ENCODE data around the gene LRRK1.
A peak's percentile ranks its signal among the peaks of the same experiment; 100 is the strongest.

Gene LRRK1

DNA sequence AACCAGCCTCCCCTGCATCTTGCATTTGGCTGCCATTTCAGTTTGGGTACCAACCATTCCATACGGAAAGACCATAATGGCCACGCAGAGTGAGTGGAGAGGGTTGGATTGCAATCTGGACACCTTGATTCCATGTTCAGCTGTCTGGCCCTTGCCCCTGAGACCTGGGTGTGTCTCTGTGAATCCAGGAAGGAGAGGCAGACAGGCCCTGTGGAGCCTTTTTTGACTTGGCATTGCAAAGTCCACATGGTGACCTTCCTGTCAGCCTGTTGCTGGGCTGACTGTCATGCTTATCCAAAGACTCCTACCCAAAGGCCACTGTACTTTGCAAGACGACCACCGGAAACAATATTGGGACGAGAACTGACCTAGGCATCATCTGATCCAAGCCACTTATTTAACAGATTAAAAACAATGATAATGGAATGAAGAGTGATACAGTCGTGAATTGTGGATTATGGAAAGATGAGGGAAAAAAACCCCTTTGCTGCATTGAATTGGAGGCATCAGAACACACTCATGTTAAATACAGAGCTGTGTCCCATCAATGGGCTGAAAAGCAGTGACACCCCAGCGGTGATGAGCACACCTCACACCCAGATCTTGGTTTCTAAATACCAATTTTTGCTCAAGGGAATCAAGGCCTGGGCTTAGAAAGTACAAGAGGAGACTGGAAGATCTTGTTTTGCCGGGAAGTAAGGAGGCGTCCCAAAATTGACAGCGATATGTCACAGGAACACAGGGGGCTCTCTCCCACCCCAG is 86.0 kb downstream of the LRRK1 start:
- H3K27ac ChIP-seq (ENCODE audit: low read depth, low read length): no peak overlapping the region
- no peak overlapping the region for H3K4me3 ChIP-seq (ENCODE audit: low read depth, low read length)
- no peak overlapping the region for H3K4me2 ChIP-seq (ENCODE audit: low read length)
- no peak overlapping the region for H2AK5ac ChIP-seq (ENCODE audit: low read length)
- no peak overlapping the region for H4K8ac ChIP-seq (ENCODE audit: low read depth, low read length)
- no peak overlapping the region for H3K9ac ChIP-seq (ENCODE audit: low read length)
- H3K23ac ChIP-seq (ENCODE audit: low read length): no peak overlapping the region
- WGBS (ENCODE audit: extremely low coverage, insufficient coverage, insufficient read length): no CpG with 5 or more reads among the region's 10 CpGs
- H2BK5ac ChIP-seq (ENCODE audit: low read depth, low read length, poor library complexity): no peak overlapping the region
- no peak overlapping the region for H2BK12ac ChIP-seq (ENCODE audit: low read length)
- peaks cover 2% of the 10 kb centered on the region for H3K79me2 ChIP-seq (ENCODE audit: control insufficient read depth, insufficient read depth, low read length, poor library complexity)
- H3K27me3 ChIP-seq (ENCODE audit: insufficient read depth, low read length): no peaks in the 10 kb centered on the region
- no peaks in the 10 kb centered on the region for H3K4me1 ChIP-seq (ENCODE audit: control insufficient read depth in 1 of 2, insufficient read depth in 2 of 2, low read length in 2 of 2)
- no peak overlapping the region for H4K91ac ChIP-seq (ENCODE audit: low read depth, low read length)
- no peak overlapping the region for H3K18ac ChIP-seq (ENCODE audit: low read length)
- H4K12ac ChIP-seq (ENCODE audit: low read depth, low read length): no peak overlapping the region
- no peak overlapping the region for H2AFZ ChIP-seq (ENCODE audit: insufficient read depth, low read length, poor library complexity)
- no peak overlapping the region for H2BK120ac ChIP-seq (ENCODE audit: insufficient read depth, low read length, poor library complexity)
- no peak for DNase-seq
- H3K79me1 ChIP-seq (ENCODE audit: low read length): no peaks in the 10 kb centered on the region
- H3K9me3 ChIP-seq (ENCODE audit: insufficient read depth, low read depth, low read length): peaks cover 2% of the 10 kb centered on the region
- no peak overlapping the region for H3K4ac ChIP-seq (ENCODE audit: low read depth, low read length)
- H3K14ac ChIP-seq (ENCODE audit: low read length): no peak overlapping the region
- H3K36me3 ChIP-seq (ENCODE audit: control insufficient read depth in 1 of 2, insufficient read depth in 2 of 2, low read length in 2 of 2): no peaks in the 10 kb centered on the region

DNA sequence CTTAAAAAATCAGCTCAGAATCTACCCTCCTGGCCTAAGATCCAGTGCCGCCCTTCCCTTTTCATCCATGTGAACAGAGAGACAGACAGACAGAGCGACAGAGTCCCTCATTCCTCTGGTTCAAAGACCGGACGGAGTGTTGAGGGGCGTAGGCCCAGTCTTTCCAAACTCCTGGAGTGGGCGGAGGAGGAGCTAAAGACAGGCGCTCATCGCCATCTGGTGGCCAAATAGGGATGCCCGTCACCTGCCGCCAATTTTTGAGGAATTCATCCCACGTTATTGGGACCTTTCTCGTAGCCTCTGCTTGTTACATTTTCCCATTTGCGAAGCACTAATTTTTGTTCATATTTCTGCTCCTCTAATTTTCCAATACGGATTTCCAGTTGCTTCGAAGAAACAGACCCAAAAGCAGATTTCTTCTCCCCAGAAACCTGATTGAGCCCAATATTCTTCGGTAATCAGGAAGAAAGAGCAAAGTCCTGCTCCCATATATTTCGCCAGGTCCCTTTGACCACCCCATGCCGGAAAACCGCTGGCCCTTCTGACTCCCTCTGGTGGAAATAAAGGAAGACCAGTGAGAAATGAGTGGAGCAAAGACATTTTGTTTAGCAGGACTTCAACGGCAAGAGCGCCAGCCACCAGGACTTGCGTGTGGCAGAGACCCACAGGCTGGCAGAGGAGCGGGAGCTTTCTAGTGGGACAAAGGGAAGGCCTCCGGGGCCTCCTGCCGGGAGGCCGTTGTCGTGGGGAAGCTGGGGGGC is 88.0 kb downstream of the LRRK1 start:
- Histone ChIP-seq H4K12ac (ENCODE audit: low read depth, low read length) (no peak overlapping the region), H2BK12ac (ENCODE audit: low read length) (no peak overlapping the region), H3K9ac (ENCODE audit: low read length) (no peak overlapping the region), H4K8ac (ENCODE audit: low read depth, low read length) (no peak overlapping the region), H3K79me2 (ENCODE audit: control insufficient read depth, insufficient read depth, low read length, poor library complexity) (peaks cover 2% of the 10 kb centered on the region), H3K27me3 (ENCODE audit: insufficient read depth, low read length) (no peaks in the 10 kb centered on the region), H3K4me3 (ENCODE audit: low read depth, low read length) (no peak overlapping the region), H3K9me3 (ENCODE audit: insufficient read depth, low read depth, low read length) (peaks cover 2% of the 10 kb centered on the region), H2BK120ac (ENCODE audit: insufficient read depth, low read length, poor library complexity) (no peak overlapping the region), H2BK5ac (ENCODE audit: low read depth, low read length, poor library complexity) (no peak overlapping the region), H4K91ac (ENCODE audit: low read depth, low read length) (no peak overlapping the region), H3K79me1 (ENCODE audit: low read length) (no peaks in the 10 kb centered on the region), H3K4me1 (ENCODE audit: control insufficient read depth in 1 of 2, insufficient read depth in 2 of 2, low read length in 2 of 2) (no peaks in the 10 kb centered on the region), H3K18ac (ENCODE audit: low read length) (no peak overlapping the region), H3K27ac (ENCODE audit: low read depth, low read length) (no peak overlapping the region), H3K14ac (ENCODE audit: low read length) (no peak overlapping the region), H2AFZ (ENCODE audit: insufficient read depth, low read length, poor library complexity) (no peak overlapping the region), H3K23ac (ENCODE audit: low read length) (no peak overlapping the region), H3K4me2 (ENCODE audit: low read length) (no peak overlapping the region), H3K4ac (ENCODE audit: low read depth, low read length) (no peak overlapping the region), H3K36me3 (ENCODE audit: control insufficient read depth in 1 of 2, insufficient read depth in 2 of 2, low read length in 2 of 2) (no peaks in the 10 kb centered on the region), H2AK5ac (ENCODE audit: low read length) (no peak overlapping the region)
- peak; percentile 83 to 92 for DNase-seq
- no CpG with 5 or more reads among the region's 27 CpGs for WGBS (ENCODE audit: extremely low coverage, insufficient coverage, insufficient read length)

DNA sequence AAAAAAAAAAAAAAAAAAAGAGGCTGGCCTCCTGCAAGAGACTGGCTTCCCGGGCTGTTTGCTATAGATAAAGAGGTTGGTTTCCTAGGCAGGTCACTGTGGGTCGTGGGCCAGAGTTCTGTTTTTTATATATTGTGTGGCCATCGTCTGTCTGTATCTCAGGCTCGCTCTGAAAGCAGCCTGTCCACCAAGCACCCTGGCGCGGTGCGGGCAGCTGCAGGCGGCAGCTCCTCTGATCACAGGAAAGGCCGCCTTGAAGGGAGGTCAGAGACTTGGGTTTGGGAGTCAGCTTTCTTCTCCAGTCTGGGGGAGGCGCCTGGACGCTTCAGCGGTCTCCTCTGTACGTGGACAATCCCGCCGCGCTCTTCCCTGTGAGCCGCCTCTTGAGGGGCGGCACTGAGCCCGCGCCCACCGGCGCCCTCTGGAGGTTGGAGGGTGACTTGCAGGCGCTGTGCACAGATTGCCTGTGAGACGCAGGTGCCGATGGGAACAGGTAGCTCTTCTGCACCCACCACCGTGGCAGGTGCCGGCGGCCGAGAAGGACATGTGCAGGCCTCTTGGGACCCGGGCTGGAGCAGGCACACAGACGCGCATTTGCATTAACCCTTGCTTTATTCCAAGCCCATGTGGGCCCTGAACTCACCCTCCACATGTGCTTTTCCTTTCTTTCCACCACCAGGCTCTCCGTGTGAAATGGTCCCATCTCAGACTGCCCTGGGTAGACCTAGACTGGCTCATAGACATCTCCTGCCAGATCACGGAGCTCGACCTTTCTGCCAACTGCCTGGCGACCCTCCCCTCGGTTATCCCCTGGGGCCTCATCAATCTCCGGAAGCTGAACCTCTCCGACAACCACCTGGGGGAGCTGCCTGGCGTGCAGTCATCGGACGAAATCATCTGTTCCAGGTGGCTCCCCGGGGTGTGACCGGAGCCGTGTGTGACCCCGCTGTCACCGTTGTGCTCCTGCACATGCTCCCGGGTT is 89.3 kb downstream of the LRRK1 start:
- peak overlapping the region; percentile 45 for H4K91ac ChIP-seq (ENCODE audit: low read depth, low read length)
- no peak overlapping the region for H3K27ac ChIP-seq (ENCODE audit: low read depth, low read length)
- no peak overlapping the region for H3K23ac ChIP-seq (ENCODE audit: low read length)
- no peak overlapping the region for H2BK120ac ChIP-seq (ENCODE audit: insufficient read depth, low read length, poor library complexity)
- H3K9me3 ChIP-seq (ENCODE audit: insufficient read depth, low read depth, low read length): peaks cover 2% of the 10 kb centered on the region
- H3K36me3 ChIP-seq (ENCODE audit: control insufficient read depth in 1 of 2, insufficient read depth in 2 of 2, low read length in 2 of 2): no peaks in the 10 kb centered on the region
- H3K4me2 ChIP-seq (ENCODE audit: low read length): peak overlapping the region; percentile 92
- H4K12ac ChIP-seq (ENCODE audit: low read depth, low read length): peak overlapping the region; percentile 75
- H3K18ac ChIP-seq (ENCODE audit: low read length): peak overlapping the region; percentile 42
- H3K4me3 ChIP-seq (ENCODE audit: low read depth, low read length): peak overlapping the region; percentile 64
- H3K4ac ChIP-seq (ENCODE audit: low read depth, low read length): peak overlapping the region; percentile 19
- H3K14ac ChIP-seq (ENCODE audit: low read length): peak overlapping the region; percentile 77
- no peak overlapping the region for H2BK12ac ChIP-seq (ENCODE audit: low read length)
- H2AFZ ChIP-seq (ENCODE audit: insufficient read depth, low read length, poor library complexity): peak overlapping the region; percentile 32
- H3K79me2 ChIP-seq (ENCODE audit: control insufficient read depth, insufficient read depth, low read length, poor library complexity): peaks cover 2% of the 10 kb centered on the region
- H4K8ac ChIP-seq (ENCODE audit: low read depth, low read length): peak overlapping the region; percentile 85
- H3K9ac ChIP-seq (ENCODE audit: low read length): peak overlapping the region; percentile 79
- no peak overlapping the region for H2AK5ac ChIP-seq (ENCODE audit: low read length)
- H2BK5ac ChIP-seq (ENCODE audit: low read depth, low read length, poor library complexity): no peak overlapping the region
- H3K79me1 ChIP-seq (ENCODE audit: low read length): no peaks in the 10 kb centered on the region
- no CpG with 5 or more reads among the region's 48 CpGs for WGBS (ENCODE audit: extremely low coverage, insufficient coverage, insufficient read length)
- DNase-seq: peak; percentile 86 to 94
- H3K4me1 ChIP-seq (ENCODE audit: control insufficient read depth in 1 of 2, insufficient read depth in 2 of 2, low read length in 2 of 2): no peaks in the 10 kb centered on the region
- H3K27me3 ChIP-seq (ENCODE audit: insufficient read depth, low read length): no peaks in the 10 kb centered on the region

DNA sequence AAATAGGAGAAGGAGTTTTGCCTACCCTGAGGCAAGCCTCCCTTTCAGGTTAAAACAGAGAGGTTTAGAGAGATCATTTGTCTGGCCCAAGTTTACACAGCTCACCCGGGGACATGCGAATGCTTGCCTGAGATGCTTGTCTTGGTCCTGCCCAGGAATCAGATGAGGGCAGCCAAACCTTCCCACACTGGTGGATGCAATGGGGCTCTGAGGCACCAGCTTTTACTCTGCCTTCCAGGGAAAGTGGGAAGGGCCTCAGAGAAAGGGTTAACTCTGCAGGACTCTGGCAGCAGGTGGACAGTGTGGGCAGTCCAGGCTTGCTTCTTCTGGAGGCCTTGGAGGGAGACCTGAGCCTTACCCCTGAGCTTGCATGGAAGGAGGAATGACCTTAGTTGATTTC is 90.0 kb downstream of the LRRK1 start:
- Histone ChIP-seq H3K79me2 (ENCODE audit: control insufficient read depth, insufficient read depth, low read length, poor library complexity) (peaks cover 2% of the 10 kb centered on the region), H3K79me1 (ENCODE audit: low read length) (no peaks in the 10 kb centered on the region), H4K91ac (ENCODE audit: low read depth, low read length) (no peak overlapping the region), H3K27me3 (ENCODE audit: insufficient read depth, low read length) (no peaks in the 10 kb centered on the region), H3K4me3 (ENCODE audit: low read depth, low read length) (no peak overlapping the region), H3K4ac (ENCODE audit: low read depth, low read length) (no peak overlapping the region), H3K14ac (ENCODE audit: low read length) (no peak overlapping the region), H2BK5ac (ENCODE audit: low read depth, low read length, poor library complexity) (no peak overlapping the region), H2BK120ac (ENCODE audit: insufficient read depth, low read length, poor library complexity) (no peak overlapping the region), H3K9ac (ENCODE audit: low read length) (no peak overlapping the region), H3K18ac (ENCODE audit: low read length) (no peak overlapping the region), H2BK12ac (ENCODE audit: low read length) (no peak overlapping the region), H3K23ac (ENCODE audit: low read length) (no peak overlapping the region), H3K27ac (ENCODE audit: low read depth, low read length) (no peak overlapping the region), H3K9me3 (ENCODE audit: insufficient read depth, low read depth, low read length) (no peaks in the 10 kb centered on the region), H4K12ac (ENCODE audit: low read depth, low read length) (no peak overlapping the region), H2AK5ac (ENCODE audit: low read length) (no peak overlapping the region), H3K36me3 (ENCODE audit: control insufficient read depth in 1 of 2, insufficient read depth in 2 of 2, low read length in 2 of 2) (no peaks in the 10 kb centered on the region), H2AFZ (ENCODE audit: insufficient read depth, low read length, poor library complexity) (no peak overlapping the region), H3K4me1 (ENCODE audit: control insufficient read depth in 1 of 2, insufficient read depth in 2 of 2, low read length in 2 of 2) (no peaks in the 10 kb centered on the region), H3K4me2 (ENCODE audit: low read length) (no peak overlapping the region), H4K8ac (ENCODE audit: low read depth, low read length) (no peak overlapping the region)
- no peak for DNase-seq
- WGBS (ENCODE audit: extremely low coverage, insufficient coverage, insufficient read length): no CpG with 5 or more reads among the region's 2 CpGs

Data from trophoblast cell (in vitro differentiated cells and primary cell).